GM18861 (cell line): Measurements from ENCODE around the gene ZNF70.

Experiments
- ATAC-seq: cut with Tn5 transposase; IDR thresholded peaks from one replicate; pipeline ENCODE4 v1.9.1; 2021; ENCODE audit not compliant: unreplicated experiment

Gene ZNF70

GRCh38 chr22:23779731-23780130, 28.8 kb upstream of the ZNF70 start:
- no peak for ATAC-seq

- no peak for ATAC-seq
These were observed 28.2 kb upstream of the ZNF70 start for GRCh38 chr22:23779083-23779482.

GRCh38 chr22:23778577-23778900, 27.6 kb upstream of the ZNF70 start:
- ATAC-seq, result no peak

GRCh38 chr22:23777776-23778576, 27.1 kb upstream of the ZNF70 start:
- no peak for ATAC-seq

GRCh38 chr22:23775779-23776375, 25.0 kb upstream of the ZNF70 start:
- no peak for ATAC-seq

GRCh38 chr22:23774922-23775436, 24.1 kb upstream of the ZNF70 start:
- ATAC-seq, result no peak

GRCh38 chr22:23774114-23774921, 23.4 kb upstream of the ZNF70 start:
- ATAC-seq, result no peak

GRCh38 chr22:23773483-23774113, 22.7 kb upstream of the ZNF70 start:
- no peak for ATAC-seq

GRCh38 chr22:23772649-23773473, 21.9 kb upstream of the ZNF70 start, which contains the start of gene MMP11:
Gene MMP11 (plus strand): TSS chr22:23772849. CDS start chr22:23772871, 22 bp downstream.
- no peak for ATAC-seq

- no peak for ATAC-seq
These were observed 21.4 kb upstream of the ZNF70 start for GRCh38 chr22:23772315-23772648.

- no peak for ATAC-seq
These were observed 18.5 kb upstream of the ZNF70 start for GRCh38 chr22:23769321-23769965.

GRCh38 chr22:23767673-23768548, 17.0 kb upstream of the ZNF70 start, which contains the start of gene CHCHD10:
Gene CHCHD10 (minus strand): TSS chr22:23767972. CDS start chr22:23767874, 98 bp downstream.
- ATAC-seq, result no peak

GRCh38 chr22:23767303-23767672, 16.4 kb upstream of the ZNF70 start:
- ATAC-seq, result no peak

- no peak for ATAC-seq
These were observed 14.3 kb upstream of the ZNF70 start for GRCh38 chr22:23764899-23765881.

GRCh38 chr22:23763954-23764353, 13.0 kb upstream of the ZNF70 start:
- no peak for ATAC-seq

GRCh38 chr22:23763579-23763945, 12.7 kb upstream of the ZNF70 start:
- ATAC-seq, result no peak

- ATAC-seq, result no peak
These were observed 12.1 kb upstream of the ZNF70 start, which contains the start of gene C22orf15 for GRCh38 chr22:23762842-23763578. Gene C22orf15 (plus strand): TSS chr22:23762990. CDS start chr22:23763307, 317 bp downstream.
